SKM-1 treated with dmso at 0.1 percent for 144 hours (cell line): ENCODE results near the gene RBM15B.
"Not testable (repeated sequence)": the region's sequence is repeated elsewhere in the genome, so short reads cannot be mapped to it uniquely, and the experiment has no call there.

ENCODE experiments used
- DNase-seq: peaks from one replicate; lab custom pipeline; 2025; ENCODE audit not compliant: unreplicated experiment; lab: John Stamatoyannopoulos, UW

Gene RBM15B

GRCh38 chr3:51375571-51375970 lies 15.5 kb upstream of the RBM15B start:
- no peak for DNase-seq

DNA sequence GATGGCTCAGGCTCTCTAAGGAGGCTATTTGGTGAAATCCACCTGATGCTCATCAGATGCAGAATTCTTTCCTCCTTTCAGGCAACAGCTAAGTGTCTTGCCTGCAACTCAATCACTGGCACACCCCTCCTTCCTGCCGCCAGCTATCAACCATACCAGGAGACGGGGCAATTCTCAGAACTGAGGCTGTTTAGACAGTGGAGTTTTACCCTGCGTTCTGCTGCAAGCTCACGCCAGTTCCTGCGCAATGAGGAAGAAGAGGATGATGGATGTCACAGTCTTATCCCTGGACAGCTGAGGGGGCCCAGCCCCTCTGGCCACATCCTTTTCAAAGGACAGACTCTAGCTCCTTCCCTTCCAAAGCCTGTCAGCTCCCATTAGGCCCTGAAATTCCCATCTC lies 13.0 kb upstream of the RBM15B start:
- no peak for DNase-seq

DNA sequence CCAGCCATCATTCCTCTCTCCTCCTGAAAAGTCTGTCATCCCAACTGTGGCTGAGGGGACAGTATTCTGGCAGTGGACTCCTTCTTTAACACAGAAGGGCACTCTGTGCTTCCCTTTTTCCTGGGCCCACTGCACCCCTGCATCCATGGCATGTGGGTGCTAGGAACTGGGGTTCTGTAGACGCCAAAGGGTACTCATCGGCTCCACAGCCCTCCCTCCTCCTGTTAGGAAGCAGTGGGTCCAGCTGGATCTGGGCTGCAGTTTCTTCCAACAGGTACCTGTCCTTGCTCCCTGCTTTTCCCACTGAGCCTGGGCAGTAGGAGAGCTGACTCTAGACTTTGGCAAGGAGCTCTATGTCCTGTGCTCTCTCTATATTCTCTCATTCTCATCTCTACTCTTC lies 12.4 kb upstream of the RBM15B start:
- no peak for DNase-seq

- no peak for DNase-seq
Observed at GRCh38 chr3:51379301-51379700, 11.8 kb upstream of the RBM15B start.

DNA sequence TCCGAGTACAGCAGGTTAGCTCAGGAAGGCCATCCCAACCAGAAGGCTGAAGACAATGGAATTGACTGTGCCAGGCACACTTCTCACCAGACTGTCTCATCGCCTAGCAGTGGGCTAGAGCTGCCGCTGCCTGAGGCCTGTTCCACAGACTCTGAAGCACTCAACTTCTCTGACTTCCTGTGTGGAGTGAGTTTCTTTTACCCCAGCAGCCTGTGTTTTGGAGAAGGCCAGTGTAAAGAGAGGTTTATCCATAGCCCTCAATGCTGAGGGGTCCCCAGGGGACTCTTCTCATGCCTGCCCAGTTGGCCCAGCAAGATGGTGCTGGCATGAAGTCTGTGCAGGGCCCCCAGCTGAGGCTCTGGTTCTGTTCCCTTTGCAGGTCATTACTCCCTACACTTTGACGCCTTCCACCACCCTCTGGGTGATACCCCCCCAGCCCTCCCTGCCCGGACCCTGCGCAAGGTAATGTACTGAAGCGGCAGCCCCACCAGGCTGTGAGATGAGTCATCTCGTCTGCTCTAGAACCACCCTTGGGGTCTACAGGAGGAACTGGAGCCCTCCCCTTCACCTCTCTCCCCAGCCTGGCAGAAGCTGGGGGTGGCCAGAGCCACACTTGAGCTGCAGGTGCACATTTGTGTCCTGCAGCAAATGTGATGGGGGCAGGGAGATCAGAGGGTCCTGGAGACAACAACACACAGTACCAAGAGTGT lies 11.2 kb upstream of the RBM15B start:
- DNase-seq: no peak

- DNase-seq: no peak
Observed at GRCh38 chr3:51380601-51381332, 10.3 kb upstream of the RBM15B start.

DNA sequence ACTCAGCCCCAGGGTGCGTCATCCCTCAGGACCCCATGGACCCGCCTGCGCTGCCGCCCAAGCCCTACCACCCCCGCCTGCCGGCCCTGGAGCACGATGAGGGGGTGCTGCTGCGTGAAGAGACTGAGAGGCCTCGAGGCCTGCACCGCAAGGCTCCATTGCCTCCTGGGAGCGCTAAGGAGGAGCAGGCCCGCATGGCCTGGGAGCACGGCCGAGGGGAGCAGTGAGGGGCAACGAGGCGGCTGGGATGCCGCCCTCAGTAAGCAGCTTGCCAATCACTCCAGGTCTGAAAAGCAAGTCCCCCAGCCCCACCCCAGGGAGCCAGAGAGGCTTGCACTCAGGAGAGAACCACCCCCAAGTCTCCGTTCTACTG lies 9.8 kb upstream of the RBM15B start:
- no peak for DNase-seq

GRCh38 chr3:51382076-51382745 lies 8.9 kb upstream of the RBM15B start:
- no peak for DNase-seq

- DNase-seq: no peak
Observed at GRCh38 chr3:51382947-51383578, 8.0 kb upstream of the RBM15B start.

DNA sequence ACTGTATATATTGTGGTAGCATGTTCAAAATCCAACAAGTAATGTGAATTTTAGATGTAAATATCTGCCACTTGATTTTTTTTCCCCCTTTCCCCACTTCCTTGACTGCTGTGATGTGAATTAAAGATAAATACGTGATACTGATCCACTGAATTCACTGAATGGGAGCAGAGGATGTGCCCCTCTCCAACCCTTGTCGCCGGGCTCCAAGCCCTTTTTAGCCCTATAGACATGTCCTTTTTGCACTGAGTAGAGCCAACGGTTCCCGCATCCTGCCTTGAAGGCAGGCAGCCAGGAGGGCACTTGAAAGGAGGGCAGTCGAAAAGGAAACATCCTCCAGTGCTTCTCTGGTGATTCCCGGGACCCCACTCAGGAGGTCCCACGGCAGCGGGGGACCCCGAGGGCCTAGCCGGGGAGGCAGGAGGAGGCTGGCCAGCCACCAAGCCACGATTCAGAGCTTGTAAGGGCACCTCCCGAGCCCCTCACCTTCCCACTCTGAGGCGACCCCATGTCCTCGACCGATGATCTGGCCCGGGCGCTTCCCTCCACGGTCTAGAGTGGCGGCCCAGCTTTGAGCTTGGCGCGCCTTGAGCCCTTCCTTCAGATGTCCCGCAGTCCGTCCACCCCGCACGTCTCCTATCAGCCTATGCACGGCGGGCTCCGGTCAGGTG lies 6.9 kb upstream of the RBM15B start:
- DNase-seq: no peak

GRCh38 chr3:51384726-51385473 lies 6.2 kb upstream of the RBM15B start, which contains the start of gene MANF:
MANF (plus strand) TSS chr3:51385291; CDS start chr3:51385343, 52 bp downstream.
- DNase-seq: peak; percentile 96

- no peak for DNase-seq
Observed at GRCh38 chr3:51385621-51386091, 5.4 kb upstream of the RBM15B start.

- no peak for DNase-seq
Observed at GRCh38 chr3:51386159-51386851, 4.8 kb upstream of the RBM15B start.

- DNase-seq: no peak
Observed at GRCh38 chr3:51386852-51387229, 4.2 kb upstream of the RBM15B start.

- not testable (repeated sequence) for DNase-seq
Observed at GRCh38 chr3:51387281-51387680, 3.8 kb upstream of the RBM15B start.

- no peak for DNase-seq
Observed at GRCh38 chr3:51388286-51389029, 2.6 kb upstream of the RBM15B start.

- peak; percentile 29 for DNase-seq
Observed at GRCh38 chr3:51389423-51390183, 1.5 kb upstream of the RBM15B start.
